ENCODE results near the gene KRT84. TPM values are rescaled to one million over a fixed set of nuclear protein-coding genes. Genes with fewer than 3 reads are reported as not detected.
"Not testable (repeated sequence)": the region's sequence is repeated elsewhere in the genome, so short reads cannot be mapped to it uniquely, and the experiment has no call there.

The KRT84 gene
- total RNA-seq, 2 donors from 2014 or later, result not detected

DNA sequence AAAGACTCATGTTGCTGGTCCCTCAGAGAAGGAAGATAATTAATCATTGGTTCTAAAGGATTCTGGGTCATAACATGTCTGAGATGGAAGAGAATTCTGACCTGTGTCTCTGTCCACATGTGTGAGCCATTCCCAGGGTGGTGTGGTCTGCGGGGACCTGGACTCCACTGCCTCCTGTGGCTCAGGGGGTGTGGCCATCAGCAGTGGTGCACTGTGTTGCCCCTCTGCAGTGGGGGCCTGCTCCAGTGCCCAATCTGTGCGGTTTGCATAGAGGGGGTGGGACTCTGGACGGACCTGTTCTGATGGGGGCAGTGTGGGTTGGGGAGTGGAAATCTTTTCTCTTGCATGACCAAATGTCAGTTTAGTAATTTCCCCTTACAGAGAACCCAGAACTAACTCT lies 31.7 kb downstream of the KRT84 start:
- H3K36me3 Mint-ChIP-seq (ENCODE audit: low read depth), result no peaks in the 10 kb centered on the region

GRCh38 chr12:52352951-52353350 lies 32.5 kb downstream of the KRT84 start:
- ATAC-seq (replicated peaks), result no peak
- Mint-ChIP-seq H3K27ac (no peak overlapping the region), H3K4me3 (no peak overlapping the region), H3K4me1 (peaks cover 6% of the 10 kb centered on the region), H3K36me3 (ENCODE audit: low read depth) (no peaks in the 10 kb centered on the region), H3K27me3 (peaks cover 8% of the 10 kb centered on the region), H3K9me3 (no peaks in the 10 kb centered on the region)

More for the DNA sequence above, 31.7 kb downstream of the KRT84 start:
- Mint-ChIP-seq H3K27me3 (peaks cover 6% of the 10 kb centered on the region), H3K9me3 (no peaks in the 10 kb centered on the region), H3K27ac (no peak overlapping the region), H3K4me1 (peaks cover 6% of the 10 kb centered on the region), H3K4me3 (no peak overlapping the region)
- no peak for ATAC-seq (replicated peaks)

DNA sequence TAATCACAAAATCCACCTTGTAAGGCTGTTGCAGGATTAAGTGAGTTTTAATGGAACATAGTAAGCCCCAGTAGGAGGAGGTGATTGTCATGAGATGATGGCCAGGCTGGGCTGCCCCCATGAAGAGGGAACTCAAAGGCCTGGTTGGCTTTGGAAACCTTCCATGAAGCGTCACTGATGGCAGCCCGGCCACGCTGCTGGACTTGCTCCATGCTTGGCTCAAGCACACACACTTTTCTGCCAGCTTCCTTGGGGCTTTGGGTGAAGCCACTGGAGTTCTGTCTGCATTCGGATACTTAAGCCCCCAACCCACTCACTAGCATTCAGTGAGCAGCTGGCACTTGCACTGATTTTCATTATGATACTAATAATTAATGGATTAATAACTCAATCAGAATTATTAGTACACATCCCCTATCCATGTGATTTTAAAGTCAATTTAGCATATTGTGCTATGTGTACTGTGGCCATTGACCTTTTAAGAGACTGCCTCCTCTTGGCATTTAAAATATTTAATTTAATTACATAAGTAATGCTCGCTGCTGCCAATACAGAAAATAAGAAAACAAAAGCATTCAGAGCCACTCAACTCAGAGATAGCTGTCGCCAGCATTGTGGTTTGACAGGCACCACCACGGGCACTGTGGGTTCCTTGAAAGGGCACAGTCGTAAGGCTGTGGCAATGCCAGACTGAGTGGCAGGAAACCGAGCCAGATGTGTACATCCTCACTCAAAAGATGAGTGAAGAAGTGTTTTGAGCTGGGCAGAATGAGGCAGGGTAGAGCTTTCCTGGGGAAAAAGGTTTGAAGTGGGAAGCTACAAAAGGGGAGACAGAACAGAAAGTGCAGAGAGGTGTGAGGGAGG lies 34.0 kb downstream of the KRT84 start:
- peak; percentile 79 for ATAC-seq (replicated peaks)
- Mint-ChIP-seq H3K9me3 (no peaks in the 10 kb centered on the region), H3K27me3 (peaks cover 7% of the 10 kb centered on the region), H3K36me3 (ENCODE audit: low read depth) (no peaks in the 10 kb centered on the region), H3K4me1 (peaks cover 6% of the 10 kb centered on the region), H3K27ac (peak overlapping the region; percentile 15), H3K4me3 (peak overlapping the region; percentile 3)

- no peak for ATAC-seq (replicated peaks)
- Mint-ChIP-seq H3K27me3 (peaks cover 7% of the 10 kb centered on the region), H3K4me1 (peaks cover 6% of the 10 kb centered on the region), H3K27ac (no peak overlapping the region), H3K9me3 (no peaks in the 10 kb centered on the region), H3K4me3 (no peak overlapping the region), H3K36me3 (ENCODE audit: low read depth) (no peaks in the 10 kb centered on the region)
Measured at GRCh38 chr12:52350786-52351185, 34.7 kb downstream of the KRT84 start.

GRCh38 chr12:52350021-52350620 lies 35.3 kb downstream of the KRT84 start:
- H3K27me3 Mint-ChIP-seq, result peaks cover 7% of the 10 kb centered on the region
- no peaks in the 10 kb centered on the region for H3K9me3 Mint-ChIP-seq
- H3K4me1 Mint-ChIP-seq, result peaks cover 6% of the 10 kb centered on the region
- H3K4me3 Mint-ChIP-seq, result no peak overlapping the region
- ATAC-seq (replicated peaks), result no peak
- H3K27ac Mint-ChIP-seq, result no peak overlapping the region
- no peaks in the 10 kb centered on the region for H3K36me3 Mint-ChIP-seq (ENCODE audit: low read depth)

GRCh38 chr12:52349196-52349595 lies 36.3 kb downstream of the KRT84 start:
- H3K27me3 Mint-ChIP-seq, result peaks cover 7% of the 10 kb centered on the region
- H3K36me3 Mint-ChIP-seq (ENCODE audit: low read depth), result no peaks in the 10 kb centered on the region
- no peaks in the 10 kb centered on the region for H3K9me3 Mint-ChIP-seq

GRCh38 chr12:52347551-52348510 lies 37.6 kb downstream of the KRT84 start:
- H3K4me1 Mint-ChIP-seq, result peaks cover 6% of the 10 kb centered on the region
- ATAC-seq (replicated peaks), result no peak

More at GRCh38 chr12:52349196-52349595, 36.3 kb downstream of the KRT84 start:
- ATAC-seq (replicated peaks), result no peak
- peaks cover 6% of the 10 kb centered on the region for H3K4me1 Mint-ChIP-seq
- no peak overlapping the region for H3K4me3 Mint-ChIP-seq
- no peak overlapping the region for H3K27ac Mint-ChIP-seq

DNA sequence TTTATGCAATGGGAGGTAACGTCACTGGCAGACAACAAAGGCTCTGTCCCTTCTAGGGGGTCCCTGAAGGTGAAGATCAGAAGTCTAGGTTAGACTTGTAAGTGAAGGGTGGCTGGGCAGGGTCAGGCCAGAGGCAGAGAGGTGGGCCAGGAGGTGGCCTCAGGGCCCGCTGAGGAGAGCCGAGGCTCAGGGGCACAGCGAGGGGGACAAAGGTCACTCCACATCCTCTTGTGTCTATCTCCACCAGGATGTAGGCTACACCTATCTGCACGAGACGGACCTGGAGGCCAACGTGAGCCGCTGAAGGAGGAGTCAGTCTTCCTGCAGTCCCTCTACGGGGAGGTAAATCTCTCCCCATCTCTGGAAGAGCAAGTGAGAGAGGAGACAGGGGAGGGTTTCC lies 38.4 kb downstream of the KRT84 start:
- ATAC-seq (replicated peaks), result no peak

More at GRCh38 chr12:52347551-52348510, 37.6 kb downstream of the KRT84 start:
- Mint-ChIP-seq H3K27me3 (peaks cover 7% of the 10 kb centered on the region), H3K4me3 (no peak overlapping the region), H3K36me3 (ENCODE audit: low read depth) (no peaks in the 10 kb centered on the region), H3K9me3 (no peaks in the 10 kb centered on the region), H3K27ac (no peak overlapping the region)

DNA sequence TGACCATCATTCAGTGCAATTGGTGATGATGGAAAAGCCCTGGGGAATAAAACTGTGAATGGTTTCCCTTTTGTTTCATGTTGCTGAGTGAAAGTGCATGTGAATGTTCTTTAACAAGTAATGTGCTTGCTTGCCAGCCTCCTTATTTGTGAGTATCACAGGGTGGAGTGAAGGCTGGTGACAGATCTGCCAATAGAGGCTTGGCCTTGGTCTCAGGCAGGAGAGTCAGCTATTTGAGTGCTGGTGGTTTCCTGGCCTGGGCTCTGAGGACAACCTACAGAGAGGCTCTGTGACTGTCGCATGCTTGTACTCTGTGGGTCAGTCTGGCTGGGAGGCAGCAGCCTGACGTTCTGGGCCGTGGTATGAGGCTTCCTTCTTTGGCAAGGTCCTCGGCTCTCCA lies 38.9 kb downstream of the KRT84 start:
- Mint-ChIP-seq H3K36me3 (ENCODE audit: low read depth) (no peaks in the 10 kb centered on the region), H3K9me3 (no peaks in the 10 kb centered on the region)
- no peak for ATAC-seq (replicated peaks)

More for the DNA sequence above, 38.4 kb downstream of the KRT84 start:
- Mint-ChIP-seq H3K27ac (no peak overlapping the region), H3K27me3 (peaks cover 7% of the 10 kb centered on the region), H3K4me3 (no peak overlapping the region), H3K9me3 (no peaks in the 10 kb centered on the region), H3K4me1 (peaks cover 6% of the 10 kb centered on the region), H3K36me3 (ENCODE audit: low read depth) (no peaks in the 10 kb centered on the region)

GRCh38 chr12:52345041-52345440 lies 40.4 kb downstream of the KRT84 start:
- H3K36me3 Mint-ChIP-seq (ENCODE audit: low read depth); H3K4me1 Mint-ChIP-seq; ATAC-seq (replicated peaks); H3K27me3 Mint-ChIP-seq; H3K9me3 Mint-ChIP-seq; H3K4me3 Mint-ChIP-seq; H3K27ac Mint-ChIP-seq: not testable (repeated sequence)

More for the DNA sequence above, 38.9 kb downstream of the KRT84 start:
- Mint-ChIP-seq H3K27ac (no peak overlapping the region), H3K27me3 (peaks cover 7% of the 10 kb centered on the region), H3K4me1 (peaks cover 1% of the 10 kb centered on the region), H3K4me3 (no peak overlapping the region)

DNA sequence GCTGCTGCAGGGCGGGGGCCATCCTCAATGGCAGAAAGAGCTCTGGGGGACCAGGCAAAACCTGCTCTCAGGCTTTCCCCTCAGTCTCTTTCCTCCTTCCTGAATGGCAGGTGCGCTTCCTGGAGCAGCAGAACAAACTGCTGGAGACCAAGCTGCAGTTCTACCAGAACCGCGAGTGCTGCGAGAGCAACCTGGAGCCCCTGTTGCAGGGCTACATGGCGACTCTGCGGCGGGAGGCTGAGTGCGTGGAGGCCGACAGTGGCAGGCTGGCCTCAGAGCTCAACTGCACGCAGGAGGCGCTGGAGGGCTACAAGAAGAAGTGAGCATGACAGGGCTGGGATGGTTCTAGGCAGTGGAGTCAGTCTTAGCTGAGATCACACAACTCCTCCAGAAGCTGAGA lies 41.3 kb downstream of the KRT84 start:
- no peaks in the 10 kb centered on the region for H3K4me1 Mint-ChIP-seq
- no peaks in the 10 kb centered on the region for H3K36me3 Mint-ChIP-seq (ENCODE audit: low read depth)
- no peak for ATAC-seq (replicated peaks)
- no peak overlapping the region for H3K4me3 Mint-ChIP-seq
- peaks cover 5% of the 10 kb centered on the region for H3K27me3 Mint-ChIP-seq
- H3K9me3 Mint-ChIP-seq, result no peaks in the 10 kb centered on the region
- H3K27ac Mint-ChIP-seq, result no peak overlapping the region

GRCh38 chr12:52343550-52343949 lies 41.9 kb downstream of the KRT84 start:
- peaks cover 8% of the 10 kb centered on the region for H3K27me3 Mint-ChIP-seq
- ATAC-seq (replicated peaks), result no peak
- H3K9me3 Mint-ChIP-seq, result no peaks in the 10 kb centered on the region
- no peaks in the 10 kb centered on the region for H3K4me1 Mint-ChIP-seq
- no peaks in the 10 kb centered on the region for H3K36me3 Mint-ChIP-seq (ENCODE audit: low read depth)
- H3K4me3 Mint-ChIP-seq, result no peak overlapping the region
- H3K27ac Mint-ChIP-seq, result no peak overlapping the region

- H3K9me3 Mint-ChIP-seq, result no peaks in the 10 kb centered on the region
- no peaks in the 10 kb centered on the region for H3K36me3 Mint-ChIP-seq (ENCODE audit: low read depth)
- H3K4me1 Mint-ChIP-seq, result no peaks in the 10 kb centered on the region
- H3K27ac Mint-ChIP-seq, result no peak overlapping the region
- ATAC-seq (replicated peaks), result no peak
- H3K4me3 Mint-ChIP-seq, result no peak overlapping the region
- peaks cover 7% of the 10 kb centered on the region for H3K27me3 Mint-ChIP-seq
Measured at GRCh38 chr12:52342781-52343490, 42.5 kb downstream of the KRT84 start.

Measured in activated T-helper 17 cell treated with anti-CD3 and anti-CD28 coated beads, Interleukin-2, amount 50 U/mL, for 72 hours (primary cell).